PC-3 (cell line): Measurements from ENCODE around the gene AGTPBP1. TPM values are rescaled to one million over a fixed set of nuclear protein-coding genes. Genes with fewer than 3 reads are reported as not detected.
"Not testable (repeated sequence)": the region's sequence is repeated elsewhere in the genome, so short reads cannot be mapped to it uniquely, and the experiment has no call there.

ENCODE experiments used
- ATAC-seq: fragments of 200-7000 bp; cut with Tn5 transposase; 2 replicates; pipeline ENCODE4 v1.9.1; 2020; ENCODE audit warnings: mild to moderate bottlenecking, moderate library complexity
- Bru-seq: library from RNA; stranded (reverse); fragments of 400-500 nt; gene quantifications from one replicate; lab custom pipeline; 2021; lab: Mats Ljungman, UMichigan
- BruChase-seq, 2 experiments: library from RNA; stranded (reverse); fragments of 400-500 nt; gene quantifications; one replicate each; lab custom pipeline; 2021; lab: Mats Ljungman, UMichigan
- BruUV-seq: library from RNA; stranded (reverse); fragments of 400-500 nt; replicated peaks from 2 replicates; lab custom pipeline; 2021; lab: Mats Ljungman, UMichigan
- CTCF ChIA-PET: fragments of 300-600 bp; sonication (Branson Sonifier 250); formaldehyde crosslinking; loops from one replicate; lab custom pipeline; 2022; ENCODE audit warnings: antibody characterized with exemption; lab: Charles Lee
- POLR2A ChIA-PET: fragments of 300-600 bp; sonication (Branson Sonifier 250); formaldehyde crosslinking; loops from one replicate; lab custom pipeline; 2022; ENCODE audit warnings: antibody characterized with exemption; ENCODE audit not compliant: unreplicated experiment; lab: Charles Lee
- DNase-seq: peaks from one replicate; pipeline ENCODE4 v3.0.0-alpha.2; 2015
- H2AFZ ChIP-seq: fragments of 300-600 bp; sonication (generic); 2 replicates; pipeline ENCODE4 v1.6.0; 2016; ENCODE audit warnings: antibody characterized with exemption, low read length
- H3F3A ChIP-seq: fragments of 300-600 bp; sonication (generic); one replicate; pipeline ENCODE4 v1.6.0; 2017; ENCODE audit warnings: antibody characterized with exemption, low read length, control low read depth, mild to moderate bottlenecking; ENCODE audit not compliant: unreplicated experiment
- H3K27ac ChIP-seq: fragments of 300-600 bp; sonication (generic); 2 replicates; pipeline ENCODE4 v1.5.1; 2016; ENCODE audit warnings: mild to moderate bottlenecking, low read length
- H3K27me3 ChIP-seq: fragments of 300-600 bp; sonication (generic); 2 replicates; pipeline ENCODE4 v1.6.1; 2016; ENCODE audit warnings: low read length, mixed read lengths
- H3K36me3 ChIP-seq: fragments of 300-600 bp; sonication (generic); 2 replicates; pipeline ENCODE4 v1.6.1; 2016; ENCODE audit warnings: low read depth, mixed run types, low read length, mixed read lengths
- H3K4me1 ChIP-seq: fragments of 300-600 bp; sonication (generic); 2 replicates; pipeline ENCODE4 v1.5.1; 2016; ENCODE audit warnings: low read length; ENCODE audit not compliant: insufficient read depth
- H3K4me2 ChIP-seq: fragments of 300-600 bp; sonication (generic); 2 replicates; pipeline ENCODE4 v1.6.0; 2016; ENCODE audit warnings: low read length
- H3K4me3 ChIP-seq: fragments of 300-600 bp; sonication (generic); 2 replicates; pipeline ENCODE4 v1.5.1; 2016; ENCODE audit warnings: mild to moderate bottlenecking, low read length, mixed read lengths
- H3K79me2 ChIP-seq: fragments of 300-600 bp; sonication (generic); 2 replicates; pipeline ENCODE4 v1.6.1; 2017; ENCODE audit warnings: low read length, mixed read lengths
- H3K9ac ChIP-seq: fragments of 300-600 bp; sonication (generic); 2 replicates; pipeline ENCODE4 v1.6.0; 2016; ENCODE audit warnings: mild to moderate bottlenecking, low read length
- H3K9me2 ChIP-seq: fragments of 300-600 bp; sonication (generic); replicated peaks from 2 replicates; pipeline ENCODE4 v1.6.1; 2016; ENCODE audit warnings: mixed run types, low read length, mixed read lengths
- H3K9me3 ChIP-seq: fragments of 300-600 bp; sonication (generic); 2 replicates; pipeline ENCODE4 v1.6.1; 2016; ENCODE audit warnings: low read length, mixed read lengths
- H4K20me1 ChIP-seq: fragments of 300-600 bp; sonication (generic); 2 replicates; pipeline ENCODE4 v1.6.1; 2016; ENCODE audit warnings: low read length, mixed read lengths
- EZH2 ChIP-seq: fragments of 300-600 bp; sonication (generic); IDR thresholded peaks from one replicate; pipeline ENCODE4 v1.6.1; 2017; ENCODE audit warnings: antibody characterized with exemption, mild to moderate bottlenecking, low read length; ENCODE audit not compliant: unreplicated experiment
- EZH2phosphoT487 ChIP-seq: fragments of 300-600 bp; sonication (generic); IDR thresholded peaks from 2 replicates; pipeline ENCODE4 v1.6.1; 2018; ENCODE audit warnings: mild to moderate bottlenecking, antibody characterized with exemption, low read length, borderline replicate concordance
- intact Hi-C: fragments of 100-400 bp; cut with micrococcal nuclease; formaldehyde crosslinking; loops from 2 replicates; pipeline ENCODE4 v1.9.0; 2023
- long read RNA-seq: library from polyadenylated mRNA; unstranded; transcript quantifications from one replicate; pipeline ENCODE4 v2.0.0, GENCODE V29; 2021; ENCODE audit not compliant: unreplicated experiment
- total RNA-seq: library from RNA; depleted of rRNA; stranded (reverse); fragments of >200 nt; gene quantifications from 2 replicates; pipeline ENCODE4 v1.2.3, GENCODE V29; 2014; rRNA removed
- TF ChIP-seq, protein P1 (sequence below): fragments of 300-600 bp; sonication (generic); conservative IDR thresholded peaks from 2 replicates; pipeline ENCODE4 v1.5.1; 2017; ENCODE audit warnings: antibody characterized with exemption, low read depth, mild to moderate bottlenecking, low read length

The AGTPBP1 gene, protein sequence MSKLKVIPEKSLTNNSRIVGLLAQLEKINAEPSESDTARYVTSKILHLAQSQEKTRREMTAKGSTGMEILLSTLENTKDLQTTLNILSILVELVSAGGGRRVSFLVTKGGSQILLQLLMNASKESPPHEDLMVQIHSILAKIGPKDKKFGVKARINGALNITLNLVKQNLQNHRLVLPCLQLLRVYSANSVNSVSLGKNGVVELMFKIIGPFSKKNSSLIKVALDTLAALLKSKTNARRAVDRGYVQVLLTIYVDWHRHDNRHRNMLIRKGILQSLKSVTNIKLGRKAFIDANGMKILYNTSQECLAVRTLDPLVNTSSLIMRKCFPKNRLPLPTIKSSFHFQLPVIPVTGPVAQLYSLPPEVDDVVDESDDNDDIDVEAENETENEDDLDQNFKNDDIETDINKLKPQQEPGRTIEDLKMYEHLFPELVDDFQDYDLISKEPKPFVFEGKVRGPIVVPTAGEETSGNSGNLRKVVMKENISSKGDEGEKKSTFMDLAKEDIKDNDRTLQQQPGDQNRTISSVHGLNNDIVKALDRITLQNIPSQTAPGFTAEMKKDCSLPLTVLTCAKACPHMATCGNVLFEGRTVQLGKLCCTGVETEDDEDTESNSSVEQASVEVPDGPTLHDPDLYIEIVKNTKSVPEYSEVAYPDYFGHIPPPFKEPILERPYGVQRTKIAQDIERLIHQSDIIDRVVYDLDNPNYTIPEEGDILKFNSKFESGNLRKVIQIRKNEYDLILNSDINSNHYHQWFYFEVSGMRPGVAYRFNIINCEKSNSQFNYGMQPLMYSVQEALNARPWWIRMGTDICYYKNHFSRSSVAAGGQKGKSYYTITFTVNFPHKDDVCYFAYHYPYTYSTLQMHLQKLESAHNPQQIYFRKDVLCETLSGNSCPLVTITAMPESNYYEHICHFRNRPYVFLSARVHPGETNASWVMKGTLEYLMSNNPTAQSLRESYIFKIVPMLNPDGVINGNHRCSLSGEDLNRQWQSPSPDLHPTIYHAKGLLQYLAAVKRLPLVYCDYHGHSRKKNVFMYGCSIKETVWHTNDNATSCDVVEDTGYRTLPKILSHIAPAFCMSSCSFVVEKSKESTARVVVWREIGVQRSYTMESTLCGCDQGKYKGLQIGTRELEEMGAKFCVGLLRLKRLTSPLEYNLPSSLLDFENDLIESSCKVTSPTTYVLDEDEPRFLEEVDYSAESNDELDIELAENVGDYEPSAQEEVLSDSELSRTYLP
- total RNA-seq (5.3 and 6.0 TPM in 2 replicates), Bru-seq, nascent RNA (percentile 53 among the genes with signal in this experiment), BruChase-seq, experiment 1, labeled RNA remaining after a 6-hour chase (percentile 40 among the genes with signal in this experiment), BruChase-seq, experiment 2, labeled RNA remaining after a 2-hour chase (percentile 46 among the genes with signal in this experiment)
- long read RNA-seq, full-length matches to known transcripts: 5 of 10 reads
- long read RNA-seq, partial matches to known transcripts: 4 of 10 reads
- long read RNA-seq, other reads (novel, unspliced or antisense): 1 of 10 reads

DNA sequence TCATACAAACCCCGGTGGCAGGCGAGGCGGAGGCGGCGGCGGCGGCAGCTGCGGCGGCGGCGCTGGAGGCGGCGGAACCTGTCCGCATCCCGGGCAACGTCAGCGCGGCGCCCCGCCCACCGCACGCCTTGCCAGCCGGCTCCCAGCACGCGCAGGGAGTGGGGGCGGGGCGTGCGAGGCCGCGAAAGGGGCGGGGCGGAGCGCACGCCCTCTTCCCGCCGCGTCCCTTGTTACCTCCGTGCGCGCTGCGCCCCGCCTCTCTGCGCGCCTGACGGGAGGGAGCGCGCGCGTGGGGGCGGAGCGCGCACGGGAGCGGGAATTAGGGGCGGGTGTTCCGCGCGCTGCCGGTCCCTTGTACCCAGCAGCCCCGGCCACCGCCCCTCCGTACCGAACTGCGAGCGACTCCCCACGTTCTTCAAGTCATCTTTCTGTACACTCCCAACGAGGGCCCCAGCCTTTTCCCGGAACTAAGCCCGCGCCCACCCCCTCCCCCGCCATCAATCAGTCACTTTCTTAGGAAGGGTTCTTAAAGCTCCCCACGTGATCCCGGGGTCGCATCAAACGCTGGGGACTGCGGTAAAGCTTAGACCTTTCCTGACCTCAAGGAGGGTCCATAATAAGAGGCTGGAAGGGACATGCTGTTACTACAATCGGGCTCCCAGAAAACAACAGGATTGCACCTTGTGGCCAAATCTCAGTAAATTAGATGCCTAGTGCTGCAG, at the start of gene AGTPBP1:
TSS of gene AGTPBP1 (minus strand) at position 80 of the 722 bp plus-strand sequence. CDS start 29,421 bp downstream, outside the sequence.
- H3F3A ChIP-seq: no peaks in the 10 kb centered on the region
- H3K4me3 ChIP-seq: peak within 1 kb of the TSS; percentile 80
- H2AFZ ChIP-seq: peak within 1 kb of the TSS; percentile 91
- H3K9me2 ChIP-seq: no peaks in the 10 kb centered on the region
- H4K20me1 ChIP-seq: 0 out of 2 replicates have a peak, but pooled peaks cover 4% of the 10 kb centered on the region
- ChIA-PET CTCF (no interaction called here), POLR2A (no interaction called here)
- DNase-seq: peak; percentile 92
- no peaks in the 10 kb centered on the region for H3K36me3 ChIP-seq
- no peaks in the 10 kb centered on the region for H3K27me3 ChIP-seq
- H3K27ac ChIP-seq: peak within 1 kb of the TSS; percentile 23; the same call in 1 of the 2 replicates
- H3K79me2 ChIP-seq: peaks cover 28% of the 10 kb centered on the region
- intact Hi-C loops: loop anchor here (2.0 kb wide), 1 partner anchor 43 kb away; no protein-coding TSS in a partner anchor
- TF ChIP-seq EZH2phosphoT487 (peak; percentile 82), EZH2 (no peak)
- TF ChIP-seq, protein P1, sequence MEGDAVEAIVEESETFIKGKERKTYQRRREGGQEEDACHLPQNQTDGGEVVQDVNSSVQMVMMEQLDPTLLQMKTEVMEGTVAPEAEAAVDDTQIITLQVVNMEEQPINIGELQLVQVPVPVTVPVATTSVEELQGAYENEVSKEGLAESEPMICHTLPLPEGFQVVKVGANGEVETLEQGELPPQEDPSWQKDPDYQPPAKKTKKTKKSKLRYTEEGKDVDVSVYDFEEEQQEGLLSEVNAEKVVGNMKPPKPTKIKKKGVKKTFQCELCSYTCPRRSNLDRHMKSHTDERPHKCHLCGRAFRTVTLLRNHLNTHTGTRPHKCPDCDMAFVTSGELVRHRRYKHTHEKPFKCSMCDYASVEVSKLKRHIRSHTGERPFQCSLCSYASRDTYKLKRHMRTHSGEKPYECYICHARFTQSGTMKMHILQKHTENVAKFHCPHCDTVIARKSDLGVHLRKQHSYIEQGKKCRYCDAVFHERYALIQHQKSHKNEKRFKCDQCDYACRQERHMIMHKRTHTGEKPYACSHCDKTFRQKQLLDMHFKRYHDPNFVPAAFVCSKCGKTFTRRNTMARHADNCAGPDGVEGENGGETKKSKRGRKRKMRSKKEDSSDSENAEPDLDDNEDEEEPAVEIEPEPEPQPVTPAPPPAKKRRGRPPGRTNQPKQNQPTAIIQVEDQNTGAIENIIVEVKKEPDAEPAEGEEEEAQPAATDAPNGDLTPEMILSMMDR: no peak
- no TSS peak for BruUV-seq
- peak within 1 kb of the TSS; percentile 95 for H3K4me2 ChIP-seq
- peaks cover 13% of the 10 kb centered on the region; the same call in 1 of the 2 replicates for H3K4me1 ChIP-seq
- H3K9me3 ChIP-seq: no peaks in the 10 kb centered on the region
- peak within 1 kb of the TSS; percentile 62 for H3K9ac ChIP-seq
- ATAC-seq: peak; percentile 77

DNA sequence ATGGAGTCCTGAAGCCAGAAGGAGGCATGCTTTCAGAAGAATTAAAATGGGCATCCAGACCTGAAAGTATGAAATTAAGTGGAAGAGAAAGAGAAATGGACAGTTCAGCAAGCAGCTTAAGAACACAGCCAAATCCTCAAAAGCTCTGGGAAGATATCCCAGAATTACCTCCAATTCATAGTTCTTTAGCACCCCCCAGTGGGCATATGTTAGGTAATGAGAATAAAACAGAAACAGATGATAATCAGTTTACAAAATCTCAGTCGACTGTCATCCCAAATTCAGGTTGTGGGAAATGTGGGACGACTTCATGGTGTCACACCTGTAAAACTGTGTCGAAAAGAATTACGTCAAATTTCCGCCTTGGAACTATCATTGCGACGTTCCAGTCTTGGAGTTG, 44.4 kb upstream of the AGTPBP1 start:
- H3K9me3 ChIP-seq, H3K36me3 ChIP-seq, H3K79me2 ChIP-seq, DNase-seq, H4K20me1 ChIP-seq, H3K4me3 ChIP-seq, H3K4me1 ChIP-seq, POLR2A ChIA-PET, H3K9ac ChIP-seq, H3K27ac ChIP-seq, H3F3A ChIP-seq, H3K4me2 ChIP-seq, H2AFZ ChIP-seq, BruUV-seq, H3K9me2 ChIP-seq, H3K27me3 ChIP-seq: not testable (repeated sequence)
- CTCF ChIA-PET: interaction anchor here (1.2 kb wide), 1 partner anchor 88 kb away, joined by 5 read pairs; no protein-coding TSS in a partner anchor
- ATAC-seq: peak; percentile 53
- intact Hi-C loops: loop anchor here (1.0 to 10.0 kb wide), 2 partner anchors 88 to 1391 kb away; no protein-coding TSS in a partner anchor

- CTCF ChIA-PET, H3F3A ChIP-seq, H3K36me3 ChIP-seq, POLR2A ChIA-PET, H3K4me3 ChIP-seq, H3K9ac ChIP-seq, H3K27me3 ChIP-seq, H3K9me2 ChIP-seq, BruUV-seq, H4K20me1 ChIP-seq, H3K4me2 ChIP-seq, intact Hi-C loops, H3K9me3 ChIP-seq, H2AFZ ChIP-seq, ATAC-seq, H3K4me1 ChIP-seq, H3K27ac ChIP-seq, H3K79me2 ChIP-seq, DNase-seq: not testable (repeated sequence)
These were observed 32.1 kb upstream of the AGTPBP1 start for GRCh38 chr9:85773844-85774243.

DNA sequence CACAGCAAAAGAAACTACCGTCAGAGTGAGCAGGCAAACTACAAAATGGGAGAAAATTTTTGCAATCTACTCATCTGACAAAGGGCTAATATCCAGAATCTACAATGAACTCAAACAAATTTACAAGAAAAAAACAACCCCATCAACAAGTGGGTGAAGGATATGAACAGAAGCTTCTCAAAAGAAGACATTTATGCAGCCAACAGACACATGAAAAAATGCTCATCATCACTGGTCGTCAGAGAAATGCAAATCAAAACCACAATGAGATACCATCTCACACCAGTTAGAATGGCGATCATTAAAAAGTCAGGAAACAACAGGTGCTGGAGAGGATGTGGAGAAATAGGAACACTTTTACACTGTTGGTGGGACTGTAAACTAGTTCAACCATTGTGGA, 20.0 kb upstream of the AGTPBP1 start:
- H3K9me2 ChIP-seq, H3K4me1 ChIP-seq, H3K27ac ChIP-seq, H3K27me3 ChIP-seq, H4K20me1 ChIP-seq, CTCF ChIA-PET, H3K9ac ChIP-seq, H2AFZ ChIP-seq, H3K4me2 ChIP-seq, POLR2A ChIA-PET, DNase-seq, H3K79me2 ChIP-seq, intact Hi-C loops, H3F3A ChIP-seq, ATAC-seq, BruUV-seq, H3K4me3 ChIP-seq, H3K9me3 ChIP-seq, H3K36me3 ChIP-seq: not testable (repeated sequence)
